Adrenal gland (tissue), 12 donors: Measurements from ENCODE around the gene DTL. TPM values are rescaled to one million over a fixed set of nuclear protein-coding genes. Genes with fewer than 3 reads are reported as not detected.

Experiments
- DNase-seq, 7 donors: peaks; one replicate each; pipeline ENCODE4 v3.0.0-alpha.2; 2019 to 2020
- H3K27ac ChIP-seq, 5 donors: fragments of 200-600 bp; sonication (generic) in 4 of 5; 1 replicate in 3 of 5; 2 replicates in 2 of 5; pipeline versions ENCODE4 v1.5.1 to v1.8.0; 2016 to 2020; ENCODE audit warnings: mild to moderate bottlenecking in 1 of 5
- H3K27me3 ChIP-seq: fragments of 200-600 bp; 2 replicates; pipeline ENCODE4 v1.8.0; 2021
- H3K36me3 ChIP-seq, 2 donors: fragments of 200-600 bp; replicated peaks in 1 of 2; 1 replicate in 1 of 2; 2 replicates in 1 of 2; pipeline versions ENCODE4 v1.5.1 to v1.8.0; 2018 to 2022
- H3K4me1 ChIP-seq, 2 donors: fragments of 200-600 bp; replicated peaks in 1 of 2; 1 replicate in 1 of 2; 2 replicates in 1 of 2; pipeline versions ENCODE4 v1.5.1 to v1.8.0; 2018 to 2021
- H3K4me3 ChIP-seq, 4 donors: fragments of 200-600 bp; sonication (generic) in 3 of 4; one replicate each; pipeline ENCODE4 v1.5.1; 2016 to 2018
- H3K9me3 ChIP-seq, 3 donors: fragments of 200-600 bp; sonication (generic) in 1 of 3; replicated peaks in 1 of 3; 1 replicate in 2 of 3; 2 replicates in 1 of 3; pipeline versions ENCODE4 v1.5.1 to v1.8.0; 2016 to 2021
- CTCF ChIP-seq, 6 experiments: fragments of 450-650 bp in 4 of 6; fragments of 200-600 bp in 2 of 6; sonication (generic) in 1 of 6; IDR thresholded peaks; 1 replicate in 5 of 6; 2 replicates in 1 of 6; pipeline versions ENCODE4 v1.5.1 to v1.8.0; 2016 to 2021; ENCODE audit warnings: antibody characterized with exemption in 6 of 6, mild to moderate bottlenecking in 2 of 6, moderate library complexity in 1 of 6
- POLR2A ChIP-seq, 2 donors: fragments of 450-650 bp; IDR thresholded peaks; one replicate each; pipeline ENCODE4 v1.6.1; 2017; ENCODE audit warnings: antibody characterized with exemption in 2 of 2, mild to moderate bottlenecking in 2 of 2, moderate library complexity in 1 of 2
- WGBS, 4 donors: extraction: QIAGEN DNeasy Blood & Tissue Kit in 2 of 4; methylation state at CpG; one replicate each; pipeline versions ENCODE4 v1.1.5 to v1.1.7; 2013 to 2017; 5-methylcytosine and 5-hydroxymethylcytosine counted together
- intact Hi-C, 2 donors: fragments of 100-400 bp; cut with DNase I; formaldehyde crosslinking; loops; one replicate each; pipeline versions ENCODE4 v1.14.1 to v1.15.0; 2022 to 2023
- polyA plus RNA-seq, 3 donors: library from polyadenylated mRNA; stranded (reverse); fragments of 200-250 nt in 2 of 3; fragments of 350-450 nt in 1 of 3; fragmentation: Illumina TruSeq in 1 of 3; extraction: RNeasy Lipid Tissue Mini Kit (QIAGEN cat#74804) in 1 of 3; gene quantifications; one replicate each; pipeline ENCODE4 v1.2.3, GENCODE V29; 2013 to 2014
- total RNA-seq, 9 donors: library from RNA; depleted of rRNA in 4 of 9; stranded (reverse); fragments of >200 nt in 4 of 9; fragments of 120-200 nt in 1 of 9; fragmentation: NEBNext Ultra II Directional in 1 of 9; extraction: Animal tissue kit (Norgen Biotek cat#: 25700) in 1 of 9; gene quantifications; one replicate each; pipeline versions ENCODE4 v1.1.0 to v1.2.4, GENCODE V29; 2013 to 2023
- donor health status: healthy with polysubstance abuse.
- donor health status: Bipolar disorder and iron deficiency.
- donor health status: DM: yes; HTN: yes; CAD: no.
- donor health status: DM: no; HTN: no; CAD: no.
- donor health status: DM: no; HTN: no; CAD: no.
- donor health status: DM: yes; HTN: yes; CAD: no.

Gene DTL
- total and polyA plus RNA-seq, 12 donors, result 0.06 to 11.4 (median 0.66) TPM

- Histone ChIP-seq H3K9me3 (no peaks in the 10 kb centered on the region), H3K27ac (no peak overlapping the region), H3K4me1 (no peaks in the 10 kb centered on the region), H3K36me3 (no peaks in the 10 kb centered on the region), H3K4me3 (no peak overlapping the region), H3K27me3 (no peaks in the 10 kb centered on the region)
- intact Hi-C loops, result loop anchor here in 1 of 2 donors (5.0 kb wide), 1 partner anchor 396 kb away; no protein-coding TSS in a partner anchor
- WGBS, 4 donors, result 76 to 80% (median 78%) methylated on average over 6 of the region's 6 CpGs
- TF ChIP-seq POLR2A (IDR thresholded peaks at IDR 0.05), result no peak
- TF ChIP-seq CTCF (IDR thresholded peaks at IDR 0.05), result no peak
- DNase-seq, result no peak
Measured at GRCh38 chr1:212060632-212061472, 25.3 kb downstream of the DTL start.

- H3K27me3 ChIP-seq, result no peaks in the 10 kb centered on the region
- TF ChIP-seq CTCF (IDR thresholded peaks at IDR 0.05), result peak; percentile 58 to 75 (median 65)
- TF ChIP-seq POLR2A (IDR thresholded peaks at IDR 0.05), result no peak
- WGBS, 4 donors, result 86 to 88% (median 88%) methylated on average over 5 of the region's 5 CpGs
- no peaks in the 10 kb centered on the region for H3K9me3 ChIP-seq
- no peak for DNase-seq
- H3K4me1 ChIP-seq, result no peaks in the 10 kb centered on the region
- no peaks in the 10 kb centered on the region for H3K36me3 ChIP-seq
- no peak overlapping the region for H3K27ac ChIP-seq
- intact Hi-C loops, result loop anchor here in 1 of 2 donors (5.0 kb wide), 1 partner anchor 394 kb away; no protein-coding TSS in a partner anchor
- no peak overlapping the region for H3K4me3 ChIP-seq
Measured at GRCh38 chr1:212062832-212063438, 27.4 kb downstream of the DTL start.

- intact Hi-C loops, result loop anchor here in 1 of 2 donors (5.0 kb wide), 1 partner anchor 385 kb away; no protein-coding TSS in a partner anchor
- Histone ChIP-seq H3K4me1 (no peaks in the 10 kb centered on the region), H3K4me3 (no peak overlapping the region), H3K9me3 (no peaks in the 10 kb centered on the region), H3K27ac (no peak overlapping the region), H3K36me3 (no peaks in the 10 kb centered on the region), H3K27me3 (no peaks in the 10 kb centered on the region)
- no peak for DNase-seq
- TF ChIP-seq POLR2A (IDR thresholded peaks at IDR 0.05), result no peak
- no peak for TF ChIP-seq CTCF (IDR thresholded peaks at IDR 0.05)
- WGBS, 4 donors, result 84 to 91% (median 85%) methylated on average over 3 of the region's 3 CpGs
Measured at GRCh38 chr1:212067787-212068186, 32.2 kb downstream of the DTL start.

- intact Hi-C loops, result loop anchor here in 1 of 2 donors (5.0 to 10.0 kb wide), 2 partner anchors 224 to 296 kb away; no protein-coding TSS in a partner anchor
- Histone ChIP-seq H3K36me3 (no peaks in the 10 kb centered on the region), H3K4me3 (no peak overlapping the region), H3K4me1 (no peaks in the 10 kb centered on the region), H3K27ac (no peak overlapping the region), H3K9me3 (no peaks in the 10 kb centered on the region), H3K27me3 (no peaks in the 10 kb centered on the region)
- no peak for DNase-seq
- TF ChIP-seq CTCF (IDR thresholded peaks at IDR 0.05) (peak; percentile 58 to 92 (median 78)), POLR2A (IDR thresholded peaks at IDR 0.05) (no peak)
Measured at GRCh38 chr1:212070720-212071302, 35.3 kb downstream of the DTL start.
